ENCODE results near the gene FCER2.

The FCER2 gene

GRCh38 chr19:7699417-7700401 is 2.2 kb downstream of the FCER2 start:
- DNase-seq: no peak

GRCh38 chr19:7699003-7699402 is 2.9 kb downstream of the FCER2 start:
- DNase-seq: no peak

- DNase-seq: no peak
Measured at GRCh38 chr19:7698583-7698982, 3.3 kb downstream of the FCER2 start.

- no peak for DNase-seq
Measured at GRCh38 chr19:7697721-7698287, 4.1 kb downstream of the FCER2 start.

DNA sequence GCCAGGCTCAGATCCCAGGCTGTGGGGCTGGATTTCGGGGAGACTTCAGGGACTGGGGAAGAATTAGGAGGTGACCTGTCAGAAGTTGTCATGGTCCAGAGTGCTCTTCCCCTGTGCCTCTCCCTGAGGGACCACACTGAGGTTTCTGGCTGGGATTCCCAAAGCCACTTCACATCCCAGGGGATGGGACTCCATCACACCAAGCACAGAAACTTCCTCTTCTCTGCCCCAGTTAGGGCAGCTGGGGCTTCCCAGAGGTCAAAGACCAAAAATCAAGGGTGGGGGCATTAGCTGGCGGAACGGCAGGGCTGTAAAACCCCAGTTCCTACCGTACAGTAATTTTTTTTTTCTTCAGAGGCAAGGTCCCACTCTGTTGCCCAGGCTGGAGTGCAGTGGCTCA is 7.4 kb downstream of the FCER2 start:
- no peak for DNase-seq

DNA sequence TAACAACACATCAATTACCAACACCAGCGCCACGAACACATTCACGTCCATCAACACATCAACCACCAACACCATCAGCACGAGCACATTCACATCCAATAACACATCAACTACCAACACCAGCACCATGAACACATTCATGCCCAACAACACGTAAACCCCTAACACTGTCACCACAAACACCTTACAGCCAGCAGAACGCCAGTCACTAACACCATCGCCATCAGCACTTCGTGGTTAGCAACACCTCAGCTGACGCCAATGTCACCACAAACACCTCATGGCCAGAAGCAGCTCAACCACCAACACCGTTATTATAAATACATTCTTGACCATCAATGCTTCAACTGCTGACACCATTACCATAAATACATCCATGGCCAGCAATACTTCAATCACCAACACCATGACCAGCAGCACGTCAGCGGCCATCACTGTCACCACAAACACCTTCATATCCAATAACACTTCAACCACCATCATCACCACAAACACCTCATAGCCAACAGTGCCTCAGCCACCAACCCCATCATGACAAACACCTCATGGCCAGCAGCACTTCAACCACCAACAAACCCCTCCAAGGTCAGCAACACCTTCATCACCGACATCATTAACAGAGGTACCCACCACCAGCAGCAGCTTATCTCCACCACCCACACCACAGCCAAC is 9.4 kb downstream of the FCER2 start:
- DNase-seq: no peak

GRCh38 chr19:7691497-7691896 is 10.4 kb downstream of the FCER2 start:
- no peak for DNase-seq

DNA sequence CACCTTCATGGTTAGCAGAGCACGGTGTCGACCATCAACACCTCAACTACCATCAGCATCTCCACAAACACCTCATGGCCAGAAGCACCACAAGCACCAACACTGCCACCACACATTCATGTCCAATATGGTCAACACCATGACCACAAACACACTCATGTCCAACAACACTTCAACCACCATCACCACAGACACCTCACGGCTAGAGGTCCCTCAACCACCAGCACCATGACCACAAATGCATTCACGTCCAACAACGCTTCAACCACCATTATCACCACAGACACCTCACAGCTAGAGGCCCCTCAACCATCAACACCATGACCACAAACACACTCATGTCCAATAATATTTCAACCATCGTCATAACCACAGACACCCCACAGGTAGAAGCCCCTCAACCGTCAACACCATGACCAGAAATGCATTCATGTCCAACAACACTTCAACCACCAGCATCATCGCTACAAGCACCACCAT is 11.1 kb downstream of the FCER2 start:
- DNase-seq: no peak

DNA sequence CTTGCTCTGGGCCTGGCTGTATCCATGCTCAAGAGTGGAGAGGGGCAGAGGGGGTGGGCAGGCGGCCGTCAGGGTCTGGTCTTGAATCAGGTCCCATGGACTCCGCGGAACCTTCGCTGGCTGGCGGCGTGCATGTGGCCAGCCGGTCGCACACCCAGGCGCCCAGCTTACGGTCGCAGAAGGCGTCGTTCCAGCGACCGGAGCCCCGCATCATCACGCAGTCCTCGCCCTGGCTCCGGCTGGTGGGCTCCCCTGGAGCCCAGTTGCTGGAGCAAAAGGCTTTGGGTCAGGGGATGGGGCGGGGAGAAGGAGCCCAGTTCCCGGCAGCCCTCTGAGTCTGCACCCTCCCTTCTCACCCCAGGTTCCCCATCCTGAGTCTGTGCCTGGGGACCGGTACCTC is 12.8 kb downstream of the FCER2 start:
- no peak for DNase-seq

- no peak for DNase-seq
Measured at GRCh38 chr19:7687177-7687576, 14.8 kb downstream of the FCER2 start.

DNA sequence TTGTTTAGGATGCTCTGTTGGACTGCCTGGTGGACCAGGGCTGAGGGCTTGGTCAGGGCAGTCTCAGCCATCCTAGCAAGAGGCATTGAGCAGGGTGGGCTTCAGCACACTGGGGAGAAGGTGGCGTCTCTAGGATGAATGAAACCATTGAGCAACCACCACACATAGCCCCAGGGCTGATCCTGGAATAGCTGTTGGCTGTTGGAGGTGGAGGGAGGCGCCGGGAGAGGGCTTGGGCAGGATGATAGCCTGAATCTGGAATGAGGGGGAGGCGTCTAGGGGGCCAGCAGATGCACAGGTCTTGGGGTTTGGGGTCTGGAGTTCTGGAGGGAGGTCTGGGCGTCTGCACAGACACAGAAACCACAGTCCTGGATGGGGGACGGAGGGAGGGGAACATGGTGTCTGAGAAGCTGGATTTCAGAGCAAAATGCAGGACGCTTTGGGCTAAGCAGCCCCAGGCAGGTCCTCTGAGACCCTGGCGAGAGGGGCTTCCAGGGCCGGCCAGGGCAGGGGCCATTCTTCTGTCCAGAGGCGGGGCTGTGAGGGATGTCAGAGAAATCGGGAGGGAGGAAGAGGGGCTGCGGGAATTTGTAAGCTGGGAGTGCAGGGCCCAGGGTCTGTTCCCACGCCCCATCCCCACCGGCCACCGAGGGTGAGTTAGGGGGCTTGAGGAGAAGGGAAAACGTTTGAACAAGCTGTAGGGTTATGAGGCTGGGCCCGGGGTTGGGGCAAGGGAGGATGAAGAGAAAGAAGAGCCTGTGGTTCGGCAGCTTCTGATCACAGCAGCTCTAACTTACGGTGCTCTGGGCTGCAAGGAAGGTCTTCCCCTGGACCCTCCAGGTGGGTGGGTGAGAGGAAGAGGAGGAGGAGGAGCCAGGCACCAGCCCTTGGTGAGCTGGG is 16.1 kb downstream of the FCER2 start:
- no peak for DNase-seq

DNA sequence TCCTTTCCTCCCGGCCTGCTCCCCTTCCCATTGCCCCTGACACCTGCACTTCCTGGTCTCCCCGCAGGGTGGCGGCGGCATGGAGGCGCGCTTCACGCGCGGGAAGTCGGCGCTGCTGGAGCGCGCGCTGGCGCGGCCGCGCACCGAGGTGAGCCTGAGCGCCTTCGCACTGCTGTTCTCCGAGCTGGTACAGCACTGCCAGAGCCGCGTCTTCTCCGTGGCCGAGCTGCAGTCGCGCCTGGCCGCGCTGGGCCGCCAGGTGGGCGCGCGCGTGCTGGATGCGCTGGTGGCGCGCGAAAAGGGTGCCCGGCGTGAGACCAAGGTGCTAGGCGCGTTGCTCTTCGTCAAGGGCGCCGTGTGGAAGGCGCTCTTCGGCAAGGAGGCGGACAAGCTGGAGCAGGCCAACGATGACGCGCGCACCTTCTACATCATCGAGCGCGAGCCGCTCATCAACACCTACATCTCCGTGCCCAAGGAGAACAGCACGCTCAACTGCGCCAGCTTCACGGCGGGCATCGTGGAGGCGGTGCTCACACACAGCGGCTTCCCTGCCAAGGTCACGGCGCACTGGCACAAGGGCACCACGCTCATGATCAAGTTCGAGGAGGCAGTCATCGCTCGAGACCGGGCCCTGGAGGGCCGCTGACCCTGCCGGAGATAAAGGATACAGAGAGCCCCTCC is 19.6 kb downstream of the FCER2 start:
- DNase-seq: no peak

- DNase-seq: no peak
Measured at GRCh38 chr19:7681340-7682174, 20.4 kb downstream of the FCER2 start.

GRCh38 chr19:7680606-7681339 is 21.2 kb downstream of the FCER2 start, which contains the start of gene TRAPPC5:
TRAPPC5 (plus strand) TSS chr19:7680833; CDS start chr19:7682254, 1,421 bp downstream.
- no peak for DNase-seq

DNA sequence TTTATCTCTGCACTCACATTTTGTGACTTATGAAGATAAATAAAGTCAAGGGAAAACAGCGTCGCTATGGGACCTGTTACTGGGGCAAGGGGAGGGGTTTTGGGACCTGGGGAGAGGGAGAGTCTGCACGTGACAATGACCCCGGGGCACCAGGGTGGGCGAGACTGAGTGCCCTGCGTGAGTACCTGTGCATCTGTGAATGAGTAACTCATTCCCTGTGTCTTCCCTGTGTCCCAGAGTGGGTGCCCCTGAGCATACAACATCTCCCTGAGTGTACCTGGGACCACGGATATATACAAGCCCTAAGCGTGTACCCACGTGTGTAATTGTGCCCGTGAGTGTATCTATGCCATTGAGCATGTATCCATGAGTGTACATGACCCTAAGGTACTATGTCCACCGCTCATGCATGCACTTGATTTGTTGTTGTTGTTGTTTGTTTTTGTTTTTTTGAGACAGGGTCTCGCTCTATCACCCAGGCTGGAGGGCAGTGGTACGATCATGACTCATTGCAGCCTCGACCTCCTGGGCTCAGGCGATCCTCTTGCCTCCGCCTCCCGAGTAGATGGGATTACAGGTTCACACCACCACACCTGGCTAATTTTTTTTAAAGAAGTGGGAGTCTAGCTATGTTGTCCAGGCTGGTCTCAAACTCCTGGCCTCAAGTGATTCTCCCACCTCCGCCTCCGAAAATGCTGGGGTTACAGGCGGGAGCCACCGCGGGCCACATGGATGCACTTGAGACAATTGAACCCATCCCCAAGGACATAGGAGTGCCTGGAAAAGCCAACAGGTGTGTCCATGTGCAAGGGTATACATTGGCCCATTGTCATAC is 21.9 kb downstream of the FCER2 start:
- no peak for DNase-seq

- DNase-seq: no peak
Measured at GRCh38 chr19:7678971-7679751, 22.8 kb downstream of the FCER2 start.

DNA sequence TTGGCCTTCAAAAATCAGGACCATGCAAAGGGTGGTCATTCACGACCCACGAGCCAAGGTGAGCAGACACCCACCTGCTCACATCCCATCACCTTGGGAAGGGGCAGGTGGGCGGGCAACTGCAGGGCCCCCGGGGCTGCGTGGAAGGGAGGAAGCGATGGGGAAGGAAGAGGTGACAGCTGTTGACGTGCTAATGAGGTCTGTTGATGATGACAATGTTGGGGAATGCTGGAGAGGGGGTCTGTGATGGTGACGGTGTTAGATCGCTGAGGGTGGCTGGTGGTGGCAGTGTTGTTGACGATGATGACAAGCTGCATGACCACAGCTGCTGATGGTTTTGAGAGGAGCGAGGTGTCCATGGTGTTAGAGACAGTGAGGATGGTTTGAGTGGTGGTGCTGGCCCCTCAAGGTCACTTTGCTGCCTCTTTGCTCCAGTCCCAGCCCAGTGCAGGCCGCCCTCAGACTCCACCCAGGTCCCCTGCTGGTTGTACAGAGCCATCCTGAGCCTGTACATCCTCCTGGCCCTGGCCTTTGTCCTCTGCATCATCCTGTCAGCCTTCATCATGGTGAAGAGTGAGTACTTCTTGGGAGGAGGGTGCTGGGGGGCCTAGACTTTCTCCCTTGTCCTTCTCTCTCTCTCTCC is 24.1 kb downstream of the FCER2 start:
- DNase-seq: no peak

- no peak for DNase-seq
Measured at GRCh38 chr19:7676854-7677253, 25.1 kb downstream of the FCER2 start, which contains the start of gene MCEMP1. MCEMP1 (plus strand) TSS chr19:7677090; CDS start chr19:7677121, 31 bp downstream.
